SU-DHL-6 (cell line): Measurements from ENCODE around the gene AGRN.

Experiments
- CTCF ChIP-seq: fragments of 200-600 bp; sonication (generic); IDR thresholded peaks from one replicate; pipeline ENCODE4 v1.5.1; 2017; ENCODE audit warnings: antibody characterized with exemption, mild to moderate bottlenecking, low read length, moderate library complexity; ENCODE audit not compliant: insufficient read depth, poor library complexity, severe bottlenecking
- EZH2phosphoT487 ChIP-seq: fragments of 200-600 bp; sonication (generic), shearing (Covaris generic); conservative IDR thresholded peaks from 2 replicates; pipeline ENCODE4 v1.6.1; 2018; ENCODE audit warnings: mild to moderate bottlenecking, antibody characterized with exemption, low read length, moderate library complexity, mixed read lengths

DNA sequence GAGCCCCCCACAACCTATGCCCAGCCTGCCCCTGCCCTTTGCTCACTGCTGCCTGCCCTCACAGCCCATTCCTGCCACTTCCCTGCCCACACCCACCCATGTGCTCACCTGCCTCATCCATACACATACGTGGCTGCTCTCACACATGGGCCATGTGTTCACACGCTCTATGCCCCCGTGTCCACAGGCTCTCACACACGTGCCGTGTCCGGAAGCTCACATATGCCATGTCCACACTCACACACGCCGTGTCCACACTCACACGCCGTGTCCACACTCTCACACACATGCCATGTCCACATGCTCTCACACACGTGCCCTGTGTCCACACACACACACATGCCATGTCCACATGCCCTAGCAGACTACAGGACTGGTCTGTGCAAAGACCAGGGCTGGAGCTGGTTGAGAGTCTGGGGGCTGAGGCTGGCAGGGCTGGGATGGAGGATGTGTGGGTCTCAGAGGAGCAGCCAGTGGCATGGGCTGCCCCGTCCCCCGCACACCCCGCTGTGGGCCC is 54.8 kb downstream of the AGRN start:
- TF ChIP-seq CTCF, result no peak
- TF ChIP-seq EZH2phosphoT487, result no peak
